22Rv1 (cell line): Measurements from ENCODE around the gene PRRG2.

Experiments used
- ZFX ChIP-seq: fragments of 450-650 bp; IDR thresholded peaks from 2 replicates; pipeline ENCODE4 v1.6.1; 2017; ENCODE audit warnings: antibody characterized with exemption, borderline replicate concordance
- TF ChIP-seq, protein P1 (sequence below): fragments of 450-650 bp; IDR thresholded peaks from 2 replicates; pipeline ENCODE4 v1.5.1; 2017; ENCODE audit warnings: mild to moderate bottlenecking

DNA sequence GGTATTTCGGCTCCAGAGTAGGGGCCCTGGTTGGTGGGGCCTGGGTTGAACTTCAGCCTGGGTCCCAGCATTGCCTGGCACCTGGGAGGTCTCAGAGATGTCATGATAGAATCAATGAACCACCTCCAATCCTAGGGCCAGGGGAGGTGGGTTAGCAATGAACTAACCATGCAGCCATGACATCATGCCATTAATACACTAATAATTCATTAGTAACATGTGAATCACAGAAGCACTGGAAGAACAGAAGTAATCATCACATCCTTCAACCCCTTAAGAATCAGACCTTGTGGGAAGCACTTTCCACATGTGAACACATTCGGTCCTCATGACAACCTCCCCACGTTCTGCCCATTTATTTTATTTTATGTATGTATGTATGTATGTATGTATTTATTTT, 7.7 kb upstream of the PRRG2 start:
- TF ChIP-seq, protein P1, sequence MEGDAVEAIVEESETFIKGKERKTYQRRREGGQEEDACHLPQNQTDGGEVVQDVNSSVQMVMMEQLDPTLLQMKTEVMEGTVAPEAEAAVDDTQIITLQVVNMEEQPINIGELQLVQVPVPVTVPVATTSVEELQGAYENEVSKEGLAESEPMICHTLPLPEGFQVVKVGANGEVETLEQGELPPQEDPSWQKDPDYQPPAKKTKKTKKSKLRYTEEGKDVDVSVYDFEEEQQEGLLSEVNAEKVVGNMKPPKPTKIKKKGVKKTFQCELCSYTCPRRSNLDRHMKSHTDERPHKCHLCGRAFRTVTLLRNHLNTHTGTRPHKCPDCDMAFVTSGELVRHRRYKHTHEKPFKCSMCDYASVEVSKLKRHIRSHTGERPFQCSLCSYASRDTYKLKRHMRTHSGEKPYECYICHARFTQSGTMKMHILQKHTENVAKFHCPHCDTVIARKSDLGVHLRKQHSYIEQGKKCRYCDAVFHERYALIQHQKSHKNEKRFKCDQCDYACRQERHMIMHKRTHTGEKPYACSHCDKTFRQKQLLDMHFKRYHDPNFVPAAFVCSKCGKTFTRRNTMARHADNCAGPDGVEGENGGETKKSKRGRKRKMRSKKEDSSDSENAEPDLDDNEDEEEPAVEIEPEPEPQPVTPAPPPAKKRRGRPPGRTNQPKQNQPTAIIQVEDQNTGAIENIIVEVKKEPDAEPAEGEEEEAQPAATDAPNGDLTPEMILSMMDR: no peak
- no peak for TF ChIP-seq ZFX
